Smooth muscle cell (in vitro differentiated cells): ENCODE results near the gene NR3C2. TPM values are rescaled to one million over a fixed set of nuclear protein-coding genes. Genes with fewer than 3 reads are reported as not detected.

ENCODE experiments used
- DNase-seq: peaks from one replicate; lab custom pipeline; 2025; ENCODE audit not compliant: unreplicated experiment; lab: John Stamatoyannopoulos, UW
- H2AFZ ChIP-seq: fragments of 200-600 bp; sonication (generic); 2 replicates; pipeline ENCODE4 v1.6.0; 2016; ENCODE audit warnings: antibody characterized with exemption, low read depth, mild to moderate bottlenecking
- H3F3A ChIP-seq: fragments of 200-600 bp; sonication (generic); 2 replicates; pipeline ENCODE4 v1.6.0; 2017; ENCODE audit warnings: antibody characterized with exemption, low read depth
- H3K27ac ChIP-seq: fragments of 200-600 bp; sonication (generic); 2 replicates; pipeline ENCODE4 v1.5.1; 2016; ENCODE audit warnings: low read depth, mild to moderate bottlenecking
- H3K27me3 ChIP-seq: fragments of 200-600 bp; sonication (generic); 2 replicates; pipeline ENCODE4 v1.6.1; 2016; ENCODE audit warnings: low read depth, mild to moderate bottlenecking
- H3K36me3 ChIP-seq: fragments of 200-600 bp; sonication (generic); 2 replicates; pipeline ENCODE4 v1.5.1; 2016; ENCODE audit warnings: low read depth
- H3K4me1 ChIP-seq: fragments of 200-600 bp; sonication (generic); 2 replicates; pipeline ENCODE4 v1.5.1; 2016; ENCODE audit warnings: low read depth
- H3K4me2 ChIP-seq: fragments of 200-600 bp; sonication (generic); 2 replicates; pipeline ENCODE4 v1.6.0; 2016; ENCODE audit warnings: mild to moderate bottlenecking
- H3K4me3 ChIP-seq: fragments of 200-600 bp; sonication (generic); 2 replicates; pipeline ENCODE4 v1.5.1; 2016; ENCODE audit warnings: mild to moderate bottlenecking
- H3K79me2 ChIP-seq: fragments of 200-600 bp; sonication (generic); 2 replicates; pipeline ENCODE4 v1.6.0; 2016; ENCODE audit warnings: low read depth, mild to moderate bottlenecking
- H3K9ac ChIP-seq: fragments of 200-600 bp; sonication (generic); 2 replicates; pipeline ENCODE4 v1.6.0; 2016; ENCODE audit warnings: low read depth
- H3K9me3 ChIP-seq: fragments of 200-600 bp; sonication (generic); replicated peaks from 2 replicates; pipeline ENCODE4 v1.5.1; 2016; ENCODE audit warnings: low read depth
- H4K20me1 ChIP-seq: fragments of 200-600 bp; sonication (generic); 2 replicates; pipeline ENCODE4 v1.6.0; 2016; ENCODE audit warnings: low read depth
- CTCF ChIP-seq: fragments of 200-600 bp; sonication (generic); IDR thresholded peaks from 2 replicates; pipeline ENCODE4 v1.5.1; 2017; ENCODE audit warnings: borderline replicate concordance, mild to moderate bottlenecking, antibody characterized with exemption; ENCODE audit not compliant: insufficient read depth, poor library complexity, severe bottlenecking
- WGBS: methylation state at CpG from one replicate; pipeline ENCODE4 v1.1.7; 2016; ENCODE audit warnings: low lambda C conversion rate; 5-methylcytosine and 5-hydroxymethylcytosine counted together
- polyA plus RNA-seq: library from polyadenylated mRNA; unstranded; fragments of >200 nt; fragmentation: Nextera tagmentation; extraction: Ambion mirVana; gene quantifications from 2 replicates; pipeline ENCODE4 v1.2.1, GENCODE V29; 2016
- total RNA-seq: library from RNA; depleted of rRNA; stranded (reverse); fragments of >200 nt; gene quantifications from 2 replicates; pipeline ENCODE4 v1.2.3, GENCODE V29; 2014

Gene NR3C2
- total and polyA plus RNA-seq, 2 experiments from 2014 or later: 0.09 TPM; not detected in 1

- 93% methylated on average over 7 of the region's 7 CpGs for WGBS
- H3K79me2 ChIP-seq: no peaks in the 10 kb centered on the region
- DNase-seq: no peak
- H3K4me3 ChIP-seq: no peak overlapping the region
- TF ChIP-seq CTCF: no peak
- no peak overlapping the region for H3K9ac ChIP-seq
- H3K27me3 ChIP-seq: no peaks in the 10 kb centered on the region
- no peaks in the 10 kb centered on the region for H3K9me3 ChIP-seq
- no peak overlapping the region for H3K27ac ChIP-seq
- H4K20me1 ChIP-seq: no peaks in the 10 kb centered on the region
- no peaks in the 10 kb centered on the region for H3K36me3 ChIP-seq
- H2AFZ ChIP-seq: no peak overlapping the region
- H3K4me2 ChIP-seq: no peak overlapping the region
- H3K4me1 ChIP-seq: no peaks in the 10 kb centered on the region
- no peaks in the 10 kb centered on the region for H3F3A ChIP-seq
Observed at GRCh38 chr4:148041606-148042329, 400.4 kb downstream of the NR3C2 start.

GRCh38 chr4:148034813-148035212 is 407.4 kb downstream of the NR3C2 start:
- Histone ChIP-seq H3K9ac (no peak overlapping the region), H3K9me3 (no peaks in the 10 kb centered on the region), H3K27ac (no peak overlapping the region), H3K36me3 (no peaks in the 10 kb centered on the region), H3K79me2 (no peaks in the 10 kb centered on the region), H3K27me3 (no peaks in the 10 kb centered on the region), H3K4me1 (no peaks in the 10 kb centered on the region), H2AFZ (no peak overlapping the region), H3F3A (no peaks in the 10 kb centered on the region), H4K20me1 (no peaks in the 10 kb centered on the region), H3K4me2 (no peak overlapping the region), H3K4me3 (no peak overlapping the region)
- no peak for TF ChIP-seq CTCF
- 52% methylated on average over 1 of the region's 1 CpG for WGBS
- DNase-seq: no peak

GRCh38 chr4:148030193-148030873 is 411.9 kb downstream of the NR3C2 start:
- H3K36me3 ChIP-seq: peaks cover 9% of the 10 kb centered on the region
- no peak overlapping the region for H2AFZ ChIP-seq
- H3K4me3 ChIP-seq: no peak overlapping the region
- no peaks in the 10 kb centered on the region for H4K20me1 ChIP-seq
- DNase-seq: no peak
- H3K27me3 ChIP-seq: no peaks in the 10 kb centered on the region
- no peak for TF ChIP-seq CTCF
- H3K79me2 ChIP-seq: no peaks in the 10 kb centered on the region
- no peak overlapping the region for H3K27ac ChIP-seq
- H3K4me2 ChIP-seq: no peak overlapping the region
- no peak overlapping the region for H3K9ac ChIP-seq
- no peaks in the 10 kb centered on the region for H3F3A ChIP-seq
- WGBS: 86% methylated on average over 2 of the region's 2 CpGs
- H3K9me3 ChIP-seq: no peaks in the 10 kb centered on the region
- H3K4me1 ChIP-seq: no peaks in the 10 kb centered on the region

GRCh38 chr4:148029781-148030180 is 412.4 kb downstream of the NR3C2 start:
- Histone ChIP-seq H3K79me2 (no peaks in the 10 kb centered on the region), H3K9ac (no peak overlapping the region), H3K4me1 (no peaks in the 10 kb centered on the region), H2AFZ (no peak overlapping the region), H3K4me3 (no peak overlapping the region), H4K20me1 (no peaks in the 10 kb centered on the region), H3K36me3 (peaks cover 9% of the 10 kb centered on the region), H3K9me3 (no peaks in the 10 kb centered on the region), H3K4me2 (no peak overlapping the region), H3K27ac (no peak overlapping the region), H3K27me3 (no peaks in the 10 kb centered on the region), H3F3A (no peaks in the 10 kb centered on the region)
- no peak for DNase-seq
- no peak for TF ChIP-seq CTCF
- 94% methylated on average over 3 of the region's 3 CpGs for WGBS
